ENCODE measurements around the gene KRTAP10-11.
"Not testable (repeated sequence)": the region's sequence is repeated elsewhere in the genome, so short reads cannot be mapped to it uniquely, and the experiment has no call there.

KRTAP10-11 gene, protein sequence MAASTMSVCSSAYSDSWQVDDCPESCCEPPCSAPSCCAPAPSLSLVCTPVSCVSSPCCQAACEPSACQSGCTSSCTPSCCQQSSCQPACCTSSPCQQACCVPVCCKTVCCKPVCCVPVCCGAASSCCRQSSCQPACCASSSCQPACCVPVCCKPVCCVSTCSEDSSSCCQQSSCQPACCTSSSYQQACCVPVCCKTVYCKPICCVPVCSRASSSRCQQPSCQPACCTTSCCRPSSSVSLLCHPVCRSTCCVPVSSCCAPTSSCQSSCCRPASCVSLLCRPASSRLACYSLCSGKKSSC

GRCh38 chr21:44646366-44647221, at the start of gene KRTAP10-11:
TSS of gene KRTAP10-11 (plus strand) at chr21:44646414. CDS start at chr21:44646459, 45 bp downstream.
- DNase-seq: not testable (repeated sequence)

GRCh38 chr21:44598061-44598460, 48.2 kb upstream of the KRTAP10-11 start:
- no peak for DNase-seq

DNA sequence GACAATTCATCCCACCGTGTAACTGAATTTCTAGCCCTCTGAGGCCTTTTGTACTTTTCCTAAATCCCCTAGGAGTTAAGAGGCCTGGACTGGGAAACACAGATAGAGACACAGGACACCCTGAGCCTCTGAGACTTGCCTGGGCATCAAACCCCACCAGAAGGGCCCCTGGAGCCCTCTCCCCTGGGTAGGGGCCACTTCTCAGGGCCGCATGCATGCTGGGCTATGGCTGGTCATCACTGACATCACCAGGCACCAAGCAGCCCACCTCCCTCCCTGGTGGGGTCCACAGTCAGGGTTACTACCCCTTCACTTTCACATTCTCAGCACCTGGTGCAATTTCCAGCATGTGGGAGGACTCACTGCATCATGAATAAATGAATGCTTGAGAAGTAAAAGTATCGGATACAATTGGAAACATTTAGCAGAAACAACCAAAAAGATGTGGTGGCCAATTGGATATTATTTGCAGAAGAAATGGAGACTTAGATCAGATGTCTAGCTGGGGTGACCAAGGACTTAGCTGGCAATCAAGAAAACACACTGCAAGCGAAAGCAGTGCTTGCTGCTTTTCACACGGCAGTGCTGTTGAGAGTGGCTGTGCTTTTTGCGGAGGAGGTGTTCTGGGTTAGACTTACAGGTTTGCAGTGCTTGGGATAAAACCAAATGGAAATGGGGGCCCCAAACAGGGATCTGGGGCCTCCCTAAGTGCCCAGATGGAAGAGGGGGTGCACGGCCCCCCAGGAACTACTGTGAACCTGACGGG, 46.8 kb upstream of the KRTAP10-11 start:
- DNase-seq: no peak

DNA sequence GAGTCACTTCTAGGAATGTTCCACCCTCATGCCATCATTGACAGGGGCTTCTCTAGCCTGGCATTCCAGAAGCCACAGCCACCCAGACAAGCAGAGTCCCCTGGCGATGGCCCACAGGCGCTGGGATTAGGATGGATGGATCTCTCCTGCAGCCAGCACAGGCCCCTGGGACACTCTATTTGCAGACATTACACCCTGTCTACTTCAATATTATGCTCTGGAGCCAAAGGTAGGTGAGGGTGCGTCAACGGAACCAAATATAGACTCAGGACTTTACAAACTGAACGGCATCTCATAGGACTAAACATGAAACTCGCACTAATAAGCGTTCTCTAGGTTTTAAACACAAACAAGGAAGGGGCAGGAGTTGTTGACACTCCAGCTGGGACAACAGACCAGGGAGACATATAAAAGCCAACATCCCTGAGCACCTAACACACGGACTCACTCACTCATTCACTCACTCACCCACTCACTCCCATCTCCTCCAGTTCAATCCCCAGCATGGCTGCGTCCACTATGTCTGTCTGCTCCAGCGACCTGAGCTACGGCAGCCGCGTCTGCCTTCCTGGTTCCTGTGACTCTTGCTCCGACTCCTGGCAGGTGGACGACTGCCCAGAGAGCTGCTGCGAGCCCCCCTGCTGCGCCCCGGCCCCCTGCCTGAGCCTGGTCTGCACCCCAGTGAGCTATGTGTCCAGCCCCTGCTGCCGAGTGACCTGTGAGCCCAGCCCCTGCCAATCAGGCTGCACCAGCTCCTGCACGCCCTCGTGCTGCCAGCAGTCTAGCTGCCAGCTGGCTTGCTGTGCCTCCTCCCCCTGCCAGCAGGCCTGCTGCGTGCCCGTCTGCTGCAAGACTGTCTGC, 45.9 kb upstream of the KRTAP10-11 start, which contains the start of gene KRTAP10-7:
Gene KRTAP10-7, plus strand, starts transcription at position 480 of the 861 bp plus-strand sequence. Its CDS starts 25 bp downstream, at position 505.
- DNase-seq: not testable (repeated sequence)

DNA sequence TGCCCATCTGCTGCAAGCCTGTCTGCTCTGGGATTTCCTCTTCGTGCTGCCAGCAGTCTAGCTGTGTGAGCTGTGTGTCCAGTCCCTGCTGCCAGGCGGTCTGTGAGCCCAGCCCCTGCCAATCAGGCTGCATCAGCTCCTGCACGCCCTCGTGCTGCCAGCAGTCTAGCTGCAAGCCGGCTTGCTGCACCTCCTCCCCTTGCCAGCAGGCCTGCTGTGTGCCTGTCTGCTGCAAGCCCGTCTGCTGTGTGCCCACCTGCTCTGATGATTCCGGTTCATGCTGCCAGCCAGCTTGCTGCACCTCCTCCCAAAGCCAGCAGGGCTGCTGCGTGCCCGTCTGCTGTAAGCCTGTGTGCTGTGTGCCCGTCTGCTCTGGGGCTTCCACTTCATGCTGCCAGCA, 45.1 kb upstream of the KRTAP10-11 start:
- not testable (repeated sequence) for DNase-seq

DNA sequence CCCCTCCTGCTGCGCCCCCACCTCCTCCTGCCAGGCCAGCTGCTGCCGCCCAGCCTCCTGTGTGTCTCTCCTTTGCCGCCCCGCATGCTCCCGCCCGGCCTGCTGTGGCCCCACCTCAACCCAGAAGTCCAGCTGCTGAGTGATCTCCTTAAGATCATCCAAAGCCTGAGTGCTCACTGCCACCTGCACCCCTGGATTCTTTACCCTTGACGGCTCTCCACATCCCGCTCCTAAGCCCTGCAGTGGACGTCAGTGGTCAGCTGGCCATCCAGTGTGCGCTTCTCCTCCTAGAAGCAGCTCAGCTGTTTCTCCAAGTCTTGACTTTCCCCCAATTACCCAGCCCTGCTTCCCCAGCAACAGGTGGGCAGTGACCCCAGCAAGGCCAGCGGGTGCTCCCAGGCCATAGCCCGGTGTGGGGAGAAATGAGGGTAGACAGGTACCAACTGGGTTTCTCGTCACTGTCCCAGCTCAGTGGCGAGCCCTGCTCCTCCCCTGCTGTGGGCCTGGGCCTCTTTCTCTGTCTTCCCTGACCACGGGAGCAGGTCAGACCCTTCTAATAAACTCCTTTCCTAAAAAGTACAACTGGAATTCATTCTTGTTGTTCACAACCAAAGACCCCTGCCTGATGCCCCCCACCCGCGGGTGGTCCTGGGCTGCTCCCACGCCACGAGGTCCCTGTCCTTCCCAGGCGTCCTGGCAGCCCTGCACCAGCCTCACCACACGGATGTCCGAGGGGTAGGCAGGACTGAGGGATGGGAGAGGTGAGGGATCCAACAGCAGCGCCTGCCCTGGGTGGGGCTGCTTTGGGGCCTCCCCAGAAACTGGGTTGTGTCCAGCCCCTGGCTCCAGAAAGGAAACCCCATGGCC, 44.4 kb upstream of the KRTAP10-11 start:
- no peak for DNase-seq

- DNase-seq: no peak
Measured at GRCh38 chr21:44602463-44602850, 43.8 kb upstream of the KRTAP10-11 start.

- DNase-seq: no peak
Measured at GRCh38 chr21:44603109-44603875, 42.9 kb upstream of the KRTAP10-11 start.

DNA sequence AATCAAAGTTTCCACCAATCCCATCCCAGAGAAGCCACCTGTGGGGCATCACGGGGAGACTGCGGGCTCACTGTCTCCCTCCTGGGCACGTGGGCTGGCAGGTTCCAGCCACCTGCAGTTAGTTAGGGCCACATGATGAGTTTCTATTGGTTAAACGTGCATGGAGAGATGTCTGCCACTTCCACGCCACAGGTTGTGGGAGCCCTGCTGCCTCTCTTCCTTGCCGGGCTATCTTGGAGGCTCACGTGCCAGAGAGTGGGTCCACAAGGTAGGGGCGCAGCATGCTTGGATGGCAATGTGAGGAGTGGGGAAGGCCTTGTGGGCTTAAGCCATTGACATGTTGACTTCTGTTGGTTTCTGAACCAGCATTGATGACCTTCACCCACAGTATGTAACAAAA, 42.3 kb upstream of the KRTAP10-11 start:
- DNase-seq: no peak

GRCh38 chr21:44606495-44606894, 39.7 kb upstream of the KRTAP10-11 start:
- DNase-seq: no peak

GRCh38 chr21:44609193-44609592, 37.0 kb upstream of the KRTAP10-11 start:
- DNase-seq: no peak

DNA sequence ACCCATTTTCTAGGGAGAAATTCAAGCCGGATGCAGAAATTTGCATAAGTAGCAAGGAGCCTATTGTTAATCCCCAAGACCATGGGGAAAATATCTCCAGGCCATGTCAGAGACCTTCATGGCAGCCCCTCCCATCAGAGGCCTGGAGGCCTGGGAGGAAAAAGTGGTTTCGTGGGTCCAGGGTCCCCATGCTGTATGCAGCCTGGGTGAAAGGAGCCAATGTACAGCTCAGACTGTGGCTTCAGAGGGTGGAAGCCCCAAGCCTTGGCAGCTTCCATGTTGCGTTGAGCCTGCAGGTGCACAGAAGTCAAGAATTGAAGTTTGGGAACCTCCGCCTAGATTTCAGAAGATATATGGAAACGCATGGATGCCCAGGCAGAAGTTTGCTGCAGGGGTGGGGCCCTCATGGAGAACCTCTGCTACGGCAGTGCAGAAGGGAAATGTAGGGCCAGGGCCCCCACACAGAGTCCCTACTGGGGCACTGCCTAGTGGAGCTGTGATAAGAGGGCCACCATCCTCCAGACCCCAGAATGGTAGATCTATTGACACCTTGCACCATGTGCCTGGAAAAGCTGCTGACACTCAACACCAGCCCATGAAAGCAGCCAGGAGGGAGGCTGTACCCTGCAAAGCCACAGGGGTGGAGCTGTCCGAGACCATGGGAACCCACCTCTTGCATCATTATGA, 35.9 kb upstream of the KRTAP10-11 start:
- not testable (repeated sequence) for DNase-seq

GRCh38 chr21:44611551-44611950, 34.7 kb upstream of the KRTAP10-11 start:
- DNase-seq: no peak

DNA sequence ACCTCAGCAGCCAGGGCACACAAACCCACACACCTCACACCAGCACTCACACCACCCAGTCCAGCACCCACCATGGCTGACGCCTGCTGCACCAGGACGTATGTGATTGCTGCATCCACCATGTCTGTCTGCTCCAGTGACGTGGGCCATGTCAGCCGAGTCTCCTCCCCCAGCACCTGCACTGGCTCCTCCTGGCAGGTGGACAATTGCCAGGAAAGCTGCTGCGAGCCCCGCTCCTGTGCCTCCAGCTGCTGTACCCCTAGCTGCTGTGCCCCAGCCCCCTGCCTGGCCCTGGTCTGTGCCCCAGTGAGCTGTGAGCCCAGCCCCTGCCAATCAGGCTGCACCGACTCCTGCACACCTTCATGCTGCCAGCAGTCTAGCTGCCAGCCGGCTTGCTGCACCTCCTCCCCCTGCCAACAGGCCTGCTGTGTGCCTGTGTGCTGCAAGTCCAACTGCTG, 34.2 kb upstream of the KRTAP10-11 start, which contains the start of gene KRTAP10-8:
Gene KRTAP10-8, plus strand, starts transcription at position 51 of the 458 bp plus-strand sequence. Its CDS starts 22 bp downstream, at position 73.
- DNase-seq: no peak

DNA sequence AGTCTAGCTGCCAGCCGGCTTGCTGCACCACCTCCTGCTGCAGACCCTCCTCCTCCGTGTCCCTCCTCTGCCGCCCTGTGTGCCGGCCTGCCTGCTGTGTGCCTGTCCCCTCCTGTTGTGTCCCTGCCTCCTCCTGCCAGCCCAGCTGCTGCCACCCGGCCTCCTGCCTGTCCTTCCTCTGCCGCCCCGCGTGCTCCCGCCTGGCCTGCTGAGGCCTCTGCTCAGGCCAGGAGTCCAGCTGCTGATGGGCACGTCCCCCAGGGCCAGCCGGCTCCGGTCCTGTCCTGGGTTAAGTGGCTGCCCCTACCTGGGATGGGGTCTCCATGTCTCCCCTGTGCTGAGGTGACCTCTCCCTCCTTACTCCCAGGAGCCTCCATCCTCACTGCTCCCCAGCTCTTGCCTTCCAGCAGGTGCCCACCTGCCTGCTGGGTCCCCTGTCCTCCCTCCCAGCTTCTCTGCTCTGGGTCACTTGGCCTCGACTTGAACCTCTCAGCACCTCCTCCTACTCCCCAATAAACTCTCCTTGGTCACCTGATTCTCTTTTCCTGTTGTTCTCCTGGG, 33.5 kb upstream of the KRTAP10-11 start:
- DNase-seq: no peak

- DNase-seq: no peak
Measured at GRCh38 chr21:44613386-44614155, 32.6 kb upstream of the KRTAP10-11 start.

- DNase-seq: no peak
Measured at GRCh38 chr21:44614161-44614631, 32.0 kb upstream of the KRTAP10-11 start.

GRCh38 chr21:44614961-44615391, 31.2 kb upstream of the KRTAP10-11 start:
- no peak for DNase-seq
